ENCODE measurements around the gene QSOX2. TPM values are rescaled to one million over a fixed set of nuclear protein-coding genes. Genes with fewer than 3 reads are reported as not detected.

QSOX2 gene
- total and polyA plus RNA-seq, 2 experiments from 2014 or later, result 9.2 to 29.2 TPM

DNA sequence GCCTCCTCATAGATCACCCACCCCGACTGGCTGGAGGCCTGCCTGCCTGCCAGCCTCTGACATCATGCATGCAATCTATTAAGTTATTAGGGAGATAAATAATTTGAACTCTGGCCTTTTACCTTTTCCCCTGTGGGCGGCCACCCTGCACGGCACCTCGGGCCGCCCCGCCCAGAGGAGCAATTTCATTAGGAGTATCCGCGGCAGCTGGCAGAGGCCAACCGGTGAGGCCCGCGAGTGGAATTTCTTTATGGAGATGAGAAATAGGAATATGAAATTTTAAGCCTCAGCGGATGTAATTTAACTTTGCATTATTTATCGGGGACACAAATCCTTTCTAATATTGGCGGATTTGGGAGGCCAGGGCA lies 63.2 kb downstream of the QSOX2 start (continued):
- TF ChIP-seq, protein P1, sequence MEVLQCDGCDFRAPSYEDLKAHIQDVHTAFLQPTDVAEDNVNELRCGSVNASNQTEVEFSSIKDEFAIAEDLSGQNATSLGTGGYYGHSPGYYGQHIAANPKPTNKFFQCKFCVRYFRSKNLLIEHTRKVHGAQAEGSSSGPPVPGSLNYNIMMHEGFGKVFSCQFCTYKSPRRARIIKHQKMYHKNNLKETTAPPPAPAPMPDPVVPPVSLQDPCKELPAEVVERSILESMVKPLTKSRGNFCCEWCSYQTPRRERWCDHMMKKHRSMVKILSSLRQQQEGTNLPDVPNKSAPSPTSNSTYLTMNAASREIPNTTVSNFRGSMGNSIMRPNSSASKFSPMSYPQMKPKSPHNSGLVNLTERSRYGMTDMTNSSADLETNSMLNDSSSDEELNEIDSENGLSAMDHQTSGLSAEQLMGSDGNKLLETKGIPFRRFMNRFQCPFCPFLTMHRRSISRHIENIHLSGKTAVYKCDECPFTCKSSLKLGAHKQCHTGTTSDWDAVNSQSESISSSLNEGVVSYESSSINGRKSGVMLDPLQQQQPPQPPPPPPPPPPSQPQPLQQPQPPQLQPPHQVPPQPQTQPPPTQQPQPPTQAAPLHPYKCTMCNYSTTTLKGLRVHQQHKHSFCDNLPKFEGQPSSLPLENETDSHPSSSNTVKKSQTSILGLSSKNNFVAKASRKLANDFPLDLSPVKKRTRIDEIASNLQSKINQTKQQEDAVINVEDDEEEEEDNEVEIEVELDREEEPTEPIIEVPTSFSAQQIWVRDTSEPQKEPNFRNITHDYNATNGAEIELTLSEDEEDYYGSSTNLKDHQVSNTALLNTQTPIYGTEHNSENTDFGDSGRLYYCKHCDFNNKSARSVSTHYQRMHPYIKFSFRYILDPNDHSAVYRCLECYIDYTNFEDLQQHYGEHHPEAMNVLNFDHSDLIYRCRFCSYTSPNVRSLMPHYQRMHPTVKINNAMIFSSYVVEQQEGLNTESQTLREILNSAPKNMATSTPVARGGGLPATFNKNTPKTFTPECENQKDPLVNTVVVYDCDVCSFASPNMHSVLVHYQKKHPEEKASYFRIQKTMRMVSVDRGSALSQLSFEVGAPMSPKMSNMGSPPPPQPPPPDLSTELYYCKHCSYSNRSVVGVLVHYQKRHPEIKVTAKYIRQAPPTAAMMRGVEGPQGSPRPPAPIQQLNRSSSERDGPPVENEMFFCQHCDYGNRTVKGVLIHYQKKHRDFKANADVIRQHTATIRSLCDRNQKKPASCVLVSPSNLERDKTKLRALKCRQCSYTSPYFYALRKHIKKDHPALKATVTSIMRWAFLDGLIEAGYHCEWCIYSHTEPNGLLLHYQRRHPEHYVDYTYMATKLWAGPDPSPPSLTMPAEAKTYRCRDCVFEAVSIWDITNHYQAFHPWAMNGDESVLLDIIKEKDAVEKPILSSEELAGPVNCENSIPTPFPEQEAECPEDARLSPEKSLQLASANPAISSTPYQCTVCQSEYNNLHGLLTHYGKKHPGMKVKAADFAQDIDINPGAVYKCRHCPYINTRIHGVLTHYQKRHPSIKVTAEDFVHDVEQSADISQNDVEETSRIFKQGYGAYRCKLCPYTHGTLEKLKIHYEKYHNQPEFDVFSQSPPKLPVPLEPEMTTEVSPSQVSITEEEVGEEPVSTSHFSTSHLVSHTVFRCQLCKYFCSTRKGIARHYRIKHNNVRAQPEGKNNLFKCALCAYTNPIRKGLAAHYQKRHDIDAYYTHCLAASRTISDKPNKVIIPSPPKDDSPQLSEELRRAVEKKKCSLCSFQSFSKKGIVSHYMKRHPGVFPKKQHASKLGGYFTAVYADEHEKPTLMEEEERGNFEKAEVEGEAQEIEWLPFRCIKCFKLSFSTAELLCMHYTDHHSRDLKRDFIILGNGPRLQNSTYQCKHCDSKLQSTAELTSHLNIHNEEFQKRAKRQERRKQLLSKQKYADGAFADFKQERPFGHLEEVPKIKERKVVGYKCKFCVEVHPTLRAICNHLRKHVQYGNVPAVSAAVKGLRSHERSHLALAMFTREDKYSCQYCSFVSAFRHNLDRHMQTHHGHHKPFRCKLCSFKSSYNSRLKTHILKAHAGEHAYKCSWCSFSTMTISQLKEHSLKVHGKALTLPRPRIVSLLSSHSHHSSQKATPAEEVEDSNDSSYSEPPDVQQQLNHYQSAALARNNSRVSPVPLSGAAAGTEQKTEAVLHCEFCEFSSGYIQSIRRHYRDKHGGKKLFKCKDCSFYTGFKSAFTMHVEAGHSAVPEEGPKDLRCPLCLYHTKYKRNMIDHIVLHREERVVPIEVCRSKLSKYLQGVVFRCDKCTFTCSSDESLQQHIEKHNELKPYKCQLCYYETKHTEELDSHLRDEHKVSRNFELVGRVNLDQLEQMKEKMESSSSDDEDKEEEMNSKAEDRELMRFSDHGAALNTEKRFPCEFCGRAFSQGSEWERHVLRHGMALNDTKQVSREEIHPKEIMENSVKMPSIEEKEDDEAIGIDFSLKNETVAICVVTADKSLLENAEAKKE (CRISPR knock-in tag; IDR thresholded peaks at IDR 0.05), result no peak
- TF ChIP-seq NANOG (IDR thresholded peaks at IDR 0.05; ENCODE audit: borderline replicate concordance), result no peak
- no peak for TF ChIP-seq EZH2phosphoT487 (IDR thresholded peaks at IDR 0.05; ENCODE audit: unreplicated experiment)

DNA sequence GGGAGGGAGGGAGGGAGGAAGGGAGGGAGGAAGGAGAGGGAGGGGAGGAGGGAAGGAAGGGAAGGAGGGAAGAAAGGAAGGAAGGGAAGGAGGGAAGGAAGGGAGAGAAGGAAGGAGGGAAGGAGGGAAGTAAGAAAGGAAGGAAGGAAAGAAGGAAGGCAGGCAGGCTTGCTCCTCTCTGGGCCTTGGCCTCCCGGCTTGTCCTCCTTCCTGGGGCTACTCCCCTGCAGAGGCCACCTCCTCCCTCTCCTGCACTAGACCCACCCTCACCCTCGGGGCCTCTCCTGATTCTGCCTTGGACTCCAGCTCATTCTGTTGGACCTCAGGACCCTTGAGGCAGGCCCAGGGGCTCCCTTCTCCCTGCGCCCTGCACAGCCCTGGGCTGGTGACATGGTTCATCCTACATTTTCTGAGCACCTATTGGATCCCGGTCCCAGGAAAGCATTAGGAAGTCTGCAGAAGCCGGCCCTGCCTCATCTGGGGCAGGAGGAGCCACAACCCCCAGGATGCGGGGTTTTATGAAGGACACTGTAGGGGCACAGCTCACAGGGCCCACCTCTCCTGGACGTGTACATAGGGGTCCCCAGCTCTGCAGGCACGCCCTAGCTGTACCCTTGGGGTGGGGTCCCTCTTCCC lies 63.7 kb downstream of the QSOX2 start:
- Histone ChIP-seq H3K9me2 (ENCODE audit: insufficient read depth) (no peaks in the 10 kb centered on the region), H3K27me3 (ENCODE audit: insufficient read depth) (no peaks in the 10 kb centered on the region), H3F3A (replicated peaks; ENCODE audit: low read depth) (no peaks in the 10 kb centered on the region), H3K27ac (ENCODE audit: low read depth) (no peak overlapping the region), H2AFZ (no peak overlapping the region), H3K79me2 (replicated peaks; ENCODE audit: insufficient read depth) (no peaks in the 10 kb centered on the region), H3K4me2 (no peak overlapping the region), H3K4me3 (no peak overlapping the region), H3K36me3 (ENCODE audit: insufficient read depth) (no peaks in the 10 kb centered on the region), H3K4me1 (ENCODE audit: insufficient read depth) (no peaks in the 10 kb centered on the region), H4K20me1 (replicated peaks; ENCODE audit: insufficient read depth) (no peaks in the 10 kb centered on the region)
- H3K4me3 Mint-ChIP-seq, result no peak overlapping the region
- peaks cover 12% of the 10 kb centered on the region for H3K4me1 Mint-ChIP-seq
- peaks cover 12% of the 10 kb centered on the region for H3K27me3 Mint-ChIP-seq (ENCODE audit: insufficient read depth, low read depth, poor library complexity)
- no peak for DNase-seq (ENCODE audit: low spot score)
- no peak for ATAC-seq
- H3K27ac Mint-ChIP-seq, result no peak overlapping the region
- H3K36me3 Mint-ChIP-seq (ENCODE audit: low read depth), result no peaks in the 10 kb centered on the region
- no peaks in the 10 kb centered on the region for H3K9me3 Mint-ChIP-seq
- TF ChIP-seq EZH2phosphoT487 (IDR thresholded peaks at IDR 0.05; ENCODE audit: unreplicated experiment), result no peak
- TF ChIP-seq POLR2AphosphoS5 (IDR thresholded peaks at IDR 0.05; ENCODE audit: low read depth), result no peak
- TF ChIP-seq, protein P2, sequence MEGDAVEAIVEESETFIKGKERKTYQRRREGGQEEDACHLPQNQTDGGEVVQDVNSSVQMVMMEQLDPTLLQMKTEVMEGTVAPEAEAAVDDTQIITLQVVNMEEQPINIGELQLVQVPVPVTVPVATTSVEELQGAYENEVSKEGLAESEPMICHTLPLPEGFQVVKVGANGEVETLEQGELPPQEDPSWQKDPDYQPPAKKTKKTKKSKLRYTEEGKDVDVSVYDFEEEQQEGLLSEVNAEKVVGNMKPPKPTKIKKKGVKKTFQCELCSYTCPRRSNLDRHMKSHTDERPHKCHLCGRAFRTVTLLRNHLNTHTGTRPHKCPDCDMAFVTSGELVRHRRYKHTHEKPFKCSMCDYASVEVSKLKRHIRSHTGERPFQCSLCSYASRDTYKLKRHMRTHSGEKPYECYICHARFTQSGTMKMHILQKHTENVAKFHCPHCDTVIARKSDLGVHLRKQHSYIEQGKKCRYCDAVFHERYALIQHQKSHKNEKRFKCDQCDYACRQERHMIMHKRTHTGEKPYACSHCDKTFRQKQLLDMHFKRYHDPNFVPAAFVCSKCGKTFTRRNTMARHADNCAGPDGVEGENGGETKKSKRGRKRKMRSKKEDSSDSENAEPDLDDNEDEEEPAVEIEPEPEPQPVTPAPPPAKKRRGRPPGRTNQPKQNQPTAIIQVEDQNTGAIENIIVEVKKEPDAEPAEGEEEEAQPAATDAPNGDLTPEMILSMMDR (conservative IDR thresholded peaks at IDR 0.05; ENCODE audit: low read depth in 2 of 2), result no peak
- no peak for TF ChIP-seq JUNB (IDR thresholded peaks at IDR 0.05; ENCODE audit: unreplicated experiment)
- TF ChIP-seq STAT1 (IDR thresholded peaks at IDR 0.05; ENCODE audit: unreplicated experiment), result no peak
- no peak for TF ChIP-seq CREB1 (CRISPR knock-in tag; IDR thresholded peaks at IDR 0.05; ENCODE audit: low read depth)
- TF ChIP-seq ZNF114 (CRISPR knock-in tag; IDR thresholded peaks at IDR 0.05), result no peak
